ENCODE results near the gene BTF3. TPM values are rescaled to one million over a fixed set of nuclear protein-coding genes. Genes with fewer than 3 reads are reported as not detected.

BTF3 gene
- total RNA-seq, 1 experiment from 2014 or later, result 647 TPM

- intact Hi-C loops (cut with micrococcal nuclease; ENCODE audit: unreplicated experiment), result no loop called here
- no peak overlapping the region for H3K27ac ChIP-seq (ENCODE audit: low read length)
- in situ Hi-C loops (cut with HindIII; ENCODE audit: low pct_unique_long_range_greater_than_20kb, low sequenced_read_pairs), result no loop called here
- H3K36me3 ChIP-seq (ENCODE audit: control insufficient read depth, insufficient read depth, low read length), result no peaks in the 10 kb centered on the region
- POLR2A ChIA-PET, result no interaction called here
- BruUV-seq (replicated peaks), result no TSS peak
- no peak for ATAC-seq
- no peaks in the 10 kb centered on the region for H3K27me3 ChIP-seq (ENCODE audit: control insufficient read depth, insufficient read depth, low read length)
- peaks cover 10% of the 10 kb centered on the region for H3K4me1 ChIP-seq (ENCODE audit: control insufficient read depth, insufficient read depth, low read length)
- H3K9me3 ChIP-seq (ENCODE audit: control insufficient read depth, insufficient read depth, low read depth, low read length), result no peaks in the 10 kb centered on the region
- H3K4me3 ChIP-seq (ENCODE audit: low read depth in 2 of 2, low read length in 2 of 2), result no peak overlapping the region
- CTCF ChIA-PET, result no interaction called here
- DNase-seq (ENCODE audit: low read depth, low spot score), result no peak
- TF ChIP-seq SIN3A (IDR thresholded peaks at IDR 0.05; ENCODE audit: borderline replicate concordance, insufficient read depth, low read depth, low read length) (no peak), REST (IDR thresholded peaks at IDR 0.05; ENCODE audit: insufficient read depth in 1 of 2, low read depth in 2 of 2, low read length in 1 of 2) (no peak), POLR2AphosphoS5 (IDR thresholded peaks at IDR 0.05; ENCODE audit: low read depth, low read length) (no peak), CTCF (IDR thresholded peaks at IDR 0.05) (no peak), TCF7L2 (IDR thresholded peaks at IDR 0.05; ENCODE audit: low read depth, low read length) (no peak)
These were observed 47.1 kb downstream of the BTF3 start for GRCh38 chr5:73545403-73545779.

- Histone ChIP-seq H3K27me3 (ENCODE audit: control insufficient read depth, insufficient read depth, low read length) (no peaks in the 10 kb centered on the region), H3K36me3 (ENCODE audit: control insufficient read depth, insufficient read depth, low read length) (no peaks in the 10 kb centered on the region), H3K9me3 (ENCODE audit: control insufficient read depth, insufficient read depth, low read depth, low read length) (no peaks in the 10 kb centered on the region), H3K4me1 (ENCODE audit: control insufficient read depth, insufficient read depth, low read length) (no peaks in the 10 kb centered on the region), H3K27ac (ENCODE audit: low read length) (no peak overlapping the region), H3K4me3 (ENCODE audit: low read depth in 2 of 2, low read length in 2 of 2) (no peak overlapping the region)
- in situ Hi-C loops (cut with HindIII; ENCODE audit: low pct_unique_long_range_greater_than_20kb, low sequenced_read_pairs) (no loop called here), intact Hi-C loops (cut with micrococcal nuclease; ENCODE audit: unreplicated experiment) (no loop called here)
- no TSS peak for BruUV-seq (replicated peaks)
- ChIA-PET CTCF (no interaction called here), POLR2A (no interaction called here)
- DNase-seq (ENCODE audit: low read depth, low spot score) (no peak), ATAC-seq (no peak)
- no peak for TF ChIP-seq REST (IDR thresholded peaks at IDR 0.05; ENCODE audit: insufficient read depth in 1 of 2, low read depth in 2 of 2, low read length in 1 of 2)
- no peak for TF ChIP-seq CTCF (IDR thresholded peaks at IDR 0.05)
These were observed 51.8 kb downstream of the BTF3 start for GRCh38 chr5:73550016-73550415.

Measured in Panc1 (cell line).